ENCODE measurements around the gene ASPDH. TPM values are rescaled to one million over a fixed set of nuclear protein-coding genes. Genes with fewer than 3 reads are reported as not detected.

Gene ASPDH
- total and polyA plus RNA-seq, 2 of the 13 experiments (the other 11 are each of a cell fraction or from before 2014, with no cell fraction given) = 2.2 to 3.3 TPM

DNA sequence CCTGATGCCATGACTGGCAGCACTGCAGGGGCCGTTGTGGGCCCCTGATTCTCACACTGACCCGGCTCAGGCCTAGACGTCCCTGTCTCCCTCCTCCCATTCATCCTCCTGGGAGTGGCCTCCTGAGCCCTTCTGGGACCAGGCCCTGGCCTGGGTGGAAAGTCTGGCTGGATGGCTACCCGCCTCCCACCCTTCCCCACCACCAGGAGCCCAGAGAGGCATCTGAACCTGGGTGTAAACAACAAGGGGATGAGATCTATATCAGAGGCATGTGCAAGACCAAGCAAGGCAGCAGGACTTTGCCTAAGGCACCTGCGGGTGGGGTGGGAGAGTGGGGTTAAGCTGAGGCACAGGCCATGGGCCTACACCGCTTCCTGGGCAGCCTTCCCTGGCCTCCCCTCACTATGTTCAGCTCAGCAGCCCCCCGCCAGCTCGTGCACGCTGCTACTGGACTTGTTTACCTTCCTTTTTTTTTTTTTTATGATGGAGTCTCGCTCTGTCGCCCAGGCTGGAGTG lies 22.0 kb upstream of the ASPDH start:
- intact Hi-C loops (cut with micrococcal nuclease; ENCODE audit: unreplicated experiment) = no loop called here
- Histone ChIP-seq H3K4me2 (ENCODE audit: low read depth, low read length) (no peak overlapping the region), H3K9ac (ENCODE audit: insufficient read depth, low read depth, low read length) (no peak overlapping the region), H3K4me3 (replicated peaks in 1 of 3; ENCODE audit: insufficient read depth in 1 of 3, low read depth in 2 of 3, low read length in 3 of 3) (no peak overlapping the region), H3K27ac (ENCODE audit: extremely low read length, insufficient read depth, low read length) (no peak overlapping the region), H3K27me3 (ENCODE audit: control insufficient read depth in 1 of 2, insufficient read depth in 2 of 2, low read length in 2 of 2) (peaks cover 0 to 15% of the 10 kb centered on the region in 2 experiments; a peak in 3 of 5 replicates), H2AFZ (ENCODE audit: low read length) (no peak overlapping the region), H3K9me3 (ENCODE audit: low read length) (no peaks in the 10 kb centered on the region), H4K20me1 (ENCODE audit: insufficient read depth, low read length) (no peaks in the 10 kb centered on the region), H3K79me2 (ENCODE audit: insufficient read depth, low read length) (no peaks in the 10 kb centered on the region), H3K4me1 (ENCODE audit: insufficient read depth, low read length) (no peaks in the 10 kb centered on the region), H3K36me3 (replicated peaks in 1 of 2; ENCODE audit: control insufficient read depth in 1 of 2, insufficient read depth in 2 of 2, low read length in 2 of 2) (no peaks in the 10 kb centered on the region)
- ATAC-seq = no peak
- WGBS (ENCODE audit: low lambda C conversion rate) = 5% methylated on average over 11 of the region's 11 CpGs
- no peak for TF ChIP-seq RFXANK (CRISPR knock-in tag; IDR thresholded peaks at IDR 0.05)
- no peak for TF ChIP-seq HNF4G (IDR thresholded peaks at IDR 0.05; ENCODE audit: borderline replicate concordance, low read depth, low read length)
- TF ChIP-seq HNF4G (CRISPR knock-in tag; IDR thresholded peaks at IDR 0.05; ENCODE audit: borderline replicate concordance, low read depth) = no peak
- no peak for TF ChIP-seq ZNF136 (CRISPR knock-in tag; IDR thresholded peaks at IDR 0.05; ENCODE audit: low read depth)
- TF ChIP-seq MTF2 (CRISPR knock-in tag; IDR thresholded peaks at IDR 0.05; ENCODE audit: borderline replicate concordance) = no peak
- no peak for TF ChIP-seq HOXA9 (CRISPR knock-in tag; IDR thresholded peaks at IDR 0.05; ENCODE audit: borderline replicate concordance)
- TF ChIP-seq ZNF317 (CRISPR knock-in tag; IDR thresholded peaks at IDR 0.05) = no peak
- TF ChIP-seq FOXJ3 (CRISPR knock-in tag; IDR thresholded peaks at IDR 0.05; ENCODE audit: borderline replicate concordance) = no peak
- no peak for TF ChIP-seq HOXA3 (CRISPR knock-in tag; IDR thresholded peaks at IDR 0.05)
- no peak for TF ChIP-seq ZNF629 (CRISPR knock-in tag; conservative IDR thresholded peaks at IDR 0.05)
- TF ChIP-seq HOXA7 (CRISPR knock-in tag; IDR thresholded peaks at IDR 0.05) = no peak
- no peak for TF ChIP-seq ZFP36L2 (CRISPR knock-in tag; IDR thresholded peaks at IDR 0.05)
- TF ChIP-seq, protein P1, sequence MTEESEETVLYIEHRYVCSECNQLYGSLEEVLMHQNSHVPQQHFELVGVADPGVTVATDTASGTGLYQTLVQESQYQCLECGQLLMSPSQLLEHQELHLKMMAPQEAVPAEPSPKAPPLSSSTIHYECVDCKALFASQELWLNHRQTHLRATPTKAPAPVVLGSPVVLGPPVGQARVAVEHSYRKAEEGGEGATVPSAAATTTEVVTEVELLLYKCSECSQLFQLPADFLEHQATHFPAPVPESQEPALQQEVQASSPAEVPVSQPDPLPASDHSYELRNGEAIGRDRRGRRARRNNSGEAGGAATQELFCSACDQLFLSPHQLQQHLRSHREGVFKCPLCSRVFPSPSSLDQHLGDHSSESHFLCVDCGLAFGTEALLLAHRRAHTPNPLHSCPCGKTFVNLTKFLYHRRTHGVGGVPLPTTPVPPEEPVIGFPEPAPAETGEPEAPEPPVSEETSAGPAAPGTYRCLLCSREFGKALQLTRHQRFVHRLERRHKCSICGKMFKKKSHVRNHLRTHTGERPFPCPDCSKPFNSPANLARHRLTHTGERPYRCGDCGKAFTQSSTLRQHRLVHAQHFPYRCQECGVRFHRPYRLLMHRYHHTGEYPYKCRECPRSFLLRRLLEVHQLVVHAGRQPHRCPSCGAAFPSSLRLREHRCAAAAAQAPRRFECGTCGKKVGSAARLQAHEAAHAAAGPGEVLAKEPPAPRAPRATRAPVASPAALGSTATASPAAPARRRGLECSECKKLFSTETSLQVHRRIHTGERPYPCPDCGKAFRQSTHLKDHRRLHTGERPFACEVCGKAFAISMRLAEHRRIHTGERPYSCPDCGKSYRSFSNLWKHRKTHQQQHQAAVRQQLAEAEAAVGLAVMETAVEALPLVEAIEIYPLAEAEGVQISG (CRISPR knock-in tag; IDR thresholded peaks at IDR 0.05) = no peak
- TF ChIP-seq ZNF274 (CRISPR knock-in tag; IDR thresholded peaks at IDR 0.05) = no peak
- no peak for TF ChIP-seq TCF12 (IDR thresholded peaks at IDR 0.05)
- TF ChIP-seq TCF12 (CRISPR knock-in tag; IDR thresholded peaks at IDR 0.05) = no peak
- TF ChIP-seq SALL1 (CRISPR knock-in tag; IDR thresholded peaks at IDR 0.05) = no peak
- no peak for TF ChIP-seq SNAI1 (CRISPR knock-in tag; IDR thresholded peaks at IDR 0.05; ENCODE audit: borderline replicate concordance)
- TF ChIP-seq PAF1 (CRISPR knock-in tag; IDR thresholded peaks at IDR 0.05) = no peak
- no peak for TF ChIP-seq GATAD1 (CRISPR knock-in tag; IDR thresholded peaks at IDR 0.05)
- no peak for TF ChIP-seq POGZ (CRISPR knock-in tag; IDR thresholded peaks at IDR 0.05)
- no peak for TF ChIP-seq MED1 (CRISPR knock-in tag; IDR thresholded peaks at IDR 0.05)
- in situ Hi-C loops (cut with HindIII; ENCODE audit: extremely low pct_ligation_motif_present, low pct_unique_long_range_greater_than_20kb) = no loop called here
- POLR2A ChIA-PET = no interaction called here
- CTCF ChIA-PET (ENCODE audit: low intra/inter-chr PET ratio, low total read pairs) = no interaction called here
- DNase-seq (ENCODE audit: low spot score) = no peak
- FAIRE-seq = no peak
- no TSS peak for BruUV-seq (replicated peaks)
